CD14-positive monocyte (primary cell): ENCODE results near the gene IER5L. TPM values are rescaled to one million over a fixed set of nuclear protein-coding genes. Genes with fewer than 3 reads are reported as not detected.
"Not testable (repeated sequence)": the region's sequence is repeated elsewhere in the genome, so short reads cannot be mapped to it uniquely, and the experiment has no call there.

ENCODE experiments used
- DNase-seq, 3 donors: peaks; one replicate each; pipeline ENCODE4 v3.0.0-alpha.2; 2011 to 2022
- H2AFZ ChIP-seq: 2 replicates; pipeline ENCODE4 v1.6.0; 2012; ENCODE audit warnings: mild to moderate bottlenecking, low read depth, low read length, inconsistent platforms; ENCODE audit not compliant: insufficient read depth, poor library complexity, severe bottlenecking
- H3K27ac ChIP-seq, 2 donors: 1 replicate in 1 of 2; 2 replicates in 1 of 2; pipeline ENCODE4 v1.5.1; 2012 to 2013; ENCODE audit warnings: low read length in 2 of 2, control low read depth in 1 of 2, inconsistent platforms in 1 of 2, low read depth in 1 of 2, mild to moderate bottlenecking in 1 of 2
- H3K27me3 ChIP-seq, 2 donors: one replicate each; pipeline versions ENCODE4 v1.6.0 to v1.6.1; 2011 to 2013; ENCODE audit warnings: low read length in 2 of 2; ENCODE audit not compliant: control insufficient read depth in 2 of 2, insufficient read depth in 2 of 2
- H3K36me3 ChIP-seq, 2 donors: replicated peaks in 1 of 2; 1 replicate in 1 of 2; 2 replicates in 1 of 2; pipeline versions ENCODE4 v1.5.1 to v1.6.1; 2012 to 2013; ENCODE audit warnings: low read length in 2 of 2, control low read depth in 1 of 2, inconsistent platforms in 1 of 2, mild to moderate bottlenecking in 1 of 2; ENCODE audit not compliant: insufficient read depth in 2 of 2, control insufficient read depth in 1 of 2
- H3K4me1 ChIP-seq, 2 donors: 1 replicate in 1 of 2; 2 replicates in 1 of 2; pipeline versions ENCODE4 v1.5.1 to v1.6.1; 2012 to 2013; ENCODE audit warnings: low read length in 2 of 2, control low read depth in 1 of 2, inconsistent platforms in 1 of 2, mild to moderate bottlenecking in 1 of 2, moderate library complexity in 1 of 2; ENCODE audit not compliant: insufficient read depth in 2 of 2, control insufficient read depth in 1 of 2
- H3K4me2 ChIP-seq: replicated peaks from 2 replicates; pipeline ENCODE3; 2012; ENCODE audit warnings: low read length, moderate library complexity, mild to moderate bottlenecking; ENCODE audit not compliant: poor library complexity, severe bottlenecking; ENCODE audit errors: extremely low read depth
- H3K4me3 ChIP-seq, 3 experiments: fragments of 200-600 bp in 1 of 3; sonication (generic) in 1 of 3; replicated peaks in 1 of 3; 1 replicate in 2 of 3; 2 replicates in 1 of 3; pipeline ENCODE4 v1.5.1; 2011 to 2013; ENCODE audit warnings: low read length in 3 of 3, mild to moderate bottlenecking in 3 of 3, control low read depth in 2 of 3, low read depth in 2 of 3, inconsistent platforms in 1 of 3, moderate library complexity in 1 of 3
- H3K79me2 ChIP-seq: 2 replicates; pipeline ENCODE4 v1.6.0; 2012; ENCODE audit warnings: mild to moderate bottlenecking, control low read depth, inconsistent platforms, low read length, moderate library complexity; ENCODE audit not compliant: insufficient read depth
- H3K9ac ChIP-seq: 2 replicates; pipeline ENCODE4 v1.6.0; 2017; ENCODE audit warnings: low read length, mild to moderate bottlenecking; ENCODE audit not compliant: insufficient read depth, poor library complexity, severe bottlenecking
- H3K9me3 ChIP-seq, 2 donors: replicated peaks in 1 of 2; 1 replicate in 1 of 2; 2 replicates in 1 of 2; pipeline versions ENCODE4 v1.5.1 to v1.6.1; 2012 to 2013; ENCODE audit warnings: low read length in 2 of 2, control low read depth in 1 of 2; ENCODE audit not compliant: control insufficient read depth in 1 of 2, insufficient read depth in 1 of 2
- H4K20me1 ChIP-seq: 2 replicates; pipeline ENCODE4 v1.6.0; 2012; ENCODE audit warnings: mild to moderate bottlenecking, low read length, control low read depth, moderate library complexity; ENCODE audit not compliant: insufficient read depth
- H3K27ac Mint-ChIP-seq, 7 donors: one replicate each; pipeline ENCODE4 v1.8.0; 2020; ENCODE audit warnings: mild to moderate bottlenecking in 7 of 7, mixed read lengths in 7 of 7, moderate library complexity in 6 of 7, inconsistent platforms in 2 of 7
- H3K27me3 Mint-ChIP-seq, 3 donors: one replicate each; pipeline ENCODE4 v1.8.0; 2021 to 2022; ENCODE audit warnings: low read depth in 3 of 3, mild to moderate bottlenecking in 3 of 3, mixed read lengths in 3 of 3, moderate library complexity in 3 of 3, inconsistent platforms in 1 of 3
- H3K36me3 Mint-ChIP-seq, 2 donors: one replicate each; pipeline ENCODE4 v1.8.0; 2020; ENCODE audit warnings: mixed read lengths in 2 of 2, inconsistent platforms in 1 of 2, mild to moderate bottlenecking in 1 of 2
- H3K4me1 Mint-ChIP-seq: one replicate; pipeline ENCODE4 v1.8.0; 2020; ENCODE audit warnings: mild to moderate bottlenecking, mixed read lengths
- H3K4me3 Mint-ChIP-seq, 2 donors: one replicate each; pipeline ENCODE4 v1.8.0; 2020; ENCODE audit warnings: mild to moderate bottlenecking in 2 of 2, mixed read lengths in 2 of 2, moderate library complexity in 1 of 2
- H3K9me3 Mint-ChIP-seq, 7 donors: one replicate each; pipeline ENCODE4 v1.8.0; 2020 to 2022; ENCODE audit warnings: mixed read lengths in 7 of 7, mild to moderate bottlenecking in 6 of 7, moderate library complexity in 6 of 7, inconsistent platforms in 2 of 7
- WGBS: methylation state at CpG from one replicate; pipeline ENCODE4 v1.1.5; 2013; ENCODE audit warnings: missing lambda C conversion rate; ENCODE audit not compliant: insufficient coverage; 5-methylcytosine and 5-hydroxymethylcytosine counted together
- intact Hi-C, 2 donors: fragments of 100-400 bp; cut with micrococcal nuclease; formaldehyde crosslinking; loops; one replicate each; pipeline versions ENCODE4 v1.15.0 to v1.15.1; 2023
- polyA plus RNA-seq, 3 donors: library from polyadenylated mRNA; depleted of rRNA in 1 of 3; unstranded in 2 of 3; stranded (reverse) in 1 of 3; fragments of 300-500 nt in 2 of 3; fragments of >200 nt in 1 of 3; fragmentation: Illumina TruSeq in 2 of 3; gene quantifications; 1 replicate in 2 of 3; 2 replicates in 1 of 3; pipeline ENCODE4 v1.2.3, GENCODE V29; 2012 to 2021
- TF ChIP-seq, protein P1 (sequence below): fragments of 200-600 bp; IDR thresholded peaks from one replicate; pipeline ENCODE4 v1.8.0; 2022; ENCODE audit warnings: antibody characterized with exemption, mild to moderate bottlenecking

The IER5L gene
- polyA plus RNA-seq, 3 donors: 0.36 to 15.5 (median 0.79) TPM

DNA sequence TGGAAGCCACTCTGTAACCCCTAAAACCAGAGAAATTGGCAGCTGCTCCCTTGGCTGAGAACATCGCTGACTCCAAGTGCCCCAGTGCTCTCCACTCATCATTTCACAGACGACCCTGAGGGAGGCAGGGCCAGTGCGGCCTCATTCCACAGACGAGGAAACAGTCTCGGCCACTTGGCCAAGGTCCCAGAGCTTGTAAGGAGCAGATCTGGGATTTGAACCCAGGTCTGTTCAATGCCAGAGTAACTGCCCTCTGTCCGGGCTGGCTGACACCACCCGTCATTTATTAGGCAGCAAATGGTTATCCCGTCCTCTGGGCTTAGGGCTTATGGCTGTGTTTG is 19.9 kb upstream of the IER5L start:
- Histone ChIP-seq H3K4me2 (peak overlapping the region; percentile 27), H3K9me3 (no peaks in the 10 kb centered on the region), H3K36me3 (no peaks in the 10 kb centered on the region), H3K4me1 (peaks cover 9 to 15% of the 10 kb centered on the region in 2 donors), H3K27me3 (peaks cover 0 to 6% of the 10 kb centered on the region in 2 donors), H3K27ac (no peak overlapping the region), H3K79me2 (no peaks in the 10 kb centered on the region), H4K20me1 (no peaks in the 10 kb centered on the region), H2AFZ (peak overlapping the region; percentile 15), H3K9ac (no peak overlapping the region), H3K4me3 (no peak overlapping the region)
- Mint-ChIP-seq H3K27ac (peak overlapping the region in 3 of 7 donors; percentile 36 to 70 (median 48)), H3K27me3 (peaks cover 18 to 35% (median 21%) of the 10 kb centered on the region in 3 donors), H3K4me3 (peak overlapping the region in 1 of 2 donors; percentile 65), H3K9me3 (peaks cover 0 to 2% (median 0%) of the 10 kb centered on the region in 7 donors), H3K4me1 (peaks cover 17% of the 10 kb centered on the region), H3K36me3 (peaks cover 0 to 2% of the 10 kb centered on the region in 2 donors)
- no peak for DNase-seq
- TF ChIP-seq, protein P1, sequence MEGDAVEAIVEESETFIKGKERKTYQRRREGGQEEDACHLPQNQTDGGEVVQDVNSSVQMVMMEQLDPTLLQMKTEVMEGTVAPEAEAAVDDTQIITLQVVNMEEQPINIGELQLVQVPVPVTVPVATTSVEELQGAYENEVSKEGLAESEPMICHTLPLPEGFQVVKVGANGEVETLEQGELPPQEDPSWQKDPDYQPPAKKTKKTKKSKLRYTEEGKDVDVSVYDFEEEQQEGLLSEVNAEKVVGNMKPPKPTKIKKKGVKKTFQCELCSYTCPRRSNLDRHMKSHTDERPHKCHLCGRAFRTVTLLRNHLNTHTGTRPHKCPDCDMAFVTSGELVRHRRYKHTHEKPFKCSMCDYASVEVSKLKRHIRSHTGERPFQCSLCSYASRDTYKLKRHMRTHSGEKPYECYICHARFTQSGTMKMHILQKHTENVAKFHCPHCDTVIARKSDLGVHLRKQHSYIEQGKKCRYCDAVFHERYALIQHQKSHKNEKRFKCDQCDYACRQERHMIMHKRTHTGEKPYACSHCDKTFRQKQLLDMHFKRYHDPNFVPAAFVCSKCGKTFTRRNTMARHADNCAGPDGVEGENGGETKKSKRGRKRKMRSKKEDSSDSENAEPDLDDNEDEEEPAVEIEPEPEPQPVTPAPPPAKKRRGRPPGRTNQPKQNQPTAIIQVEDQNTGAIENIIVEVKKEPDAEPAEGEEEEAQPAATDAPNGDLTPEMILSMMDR: no peak
- intact Hi-C loops: no loop called here
- WGBS: 56% methylated on average over 8 of the region's 8 CpGs

DNA sequence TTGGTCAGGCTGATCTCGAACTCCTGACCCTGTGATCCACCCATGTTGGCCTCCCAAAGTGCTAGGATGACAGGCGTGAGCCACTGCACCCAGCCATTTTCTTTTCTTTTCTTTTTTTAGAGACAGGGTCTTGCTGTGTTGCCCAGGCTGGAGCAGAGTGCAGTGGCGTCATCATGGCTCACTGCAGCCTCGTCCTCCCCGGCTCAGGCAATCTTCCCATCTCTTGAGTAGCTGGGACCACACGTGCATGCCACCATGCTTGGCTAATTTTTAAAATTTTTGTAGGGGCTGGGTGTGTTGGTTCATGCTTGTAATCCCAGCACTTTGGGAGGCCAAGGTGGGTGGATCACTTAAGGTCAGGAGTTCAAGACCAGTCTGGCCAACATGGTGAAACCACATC is 19.0 kb upstream of the IER5L start:
- H3K27me3 Mint-ChIP-seq: peaks cover 18 to 38% (median 21%) of the 10 kb centered on the region in 3 donors
- H3K9ac ChIP-seq, H4K20me1 ChIP-seq, H3K27ac ChIP-seq, intact Hi-C loops, H3K27me3 ChIP-seq, H3K4me3 ChIP-seq, H3K36me3 Mint-ChIP-seq, H3K79me2 ChIP-seq, H2AFZ ChIP-seq, H3K9me3 Mint-ChIP-seq, H3K4me2 ChIP-seq, H3K4me1 ChIP-seq, DNase-seq, H3K4me3 Mint-ChIP-seq, H3K9me3 ChIP-seq, H3K36me3 ChIP-seq, H3K27ac Mint-ChIP-seq: not testable (repeated sequence)
- peaks cover 14% of the 10 kb centered on the region for H3K4me1 Mint-ChIP-seq
- 93% methylated on average over 5 of the region's 6 CpGs for WGBS
